HL-60 (cell line): ENCODE data around the gene LRRC7.

ENCODE experiments used
- GABPA ChIP-seq: IDR thresholded peaks from 2 replicates; pipeline ENCODE4 v1.6.1; 2012; ENCODE audit warnings: low read depth
- POLR2AphosphoS5 ChIP-seq: IDR thresholded peaks from 2 replicates; pipeline ENCODE4 v1.6.1; 2012; ENCODE audit warnings: low read depth
- SPI1 ChIP-seq: IDR thresholded peaks from 2 replicates; pipeline ENCODE4 v1.6.1; 2012; ENCODE audit warnings: low read depth, mild to moderate bottlenecking, borderline replicate concordance
- TF ChIP-seq, protein P1 (sequence below): IDR thresholded peaks from one replicate; pipeline ENCODE4 v1.5.1; 2011; ENCODE audit warnings: low read length, control low read depth, inconsistent platforms; ENCODE audit not compliant: insufficient read depth
- TF ChIP-seq, protein P2 (sequence below): IDR thresholded peaks from 2 replicates; pipeline ENCODE4 v1.6.1; 2012; ENCODE audit warnings: low read depth; ENCODE audit not compliant: insufficient replicate concordance

DNA sequence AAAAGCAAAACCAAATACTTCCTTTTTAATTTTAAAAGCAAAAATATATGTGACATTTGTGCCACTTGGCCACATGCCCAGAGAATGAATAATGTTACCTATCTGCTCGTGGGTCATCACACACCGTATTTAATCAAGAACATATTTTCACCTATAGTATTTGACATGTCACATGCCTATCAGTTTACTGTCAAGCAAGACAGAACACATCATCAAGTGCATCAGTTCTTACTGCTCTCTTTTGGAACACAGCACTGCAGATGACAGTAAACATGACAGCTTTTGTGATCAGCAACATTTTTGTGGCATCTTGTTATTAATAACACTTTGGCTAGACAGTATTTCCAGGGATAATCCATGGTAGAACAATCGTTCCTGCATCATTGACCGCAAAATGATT, 134.4 kb downstream of the LRRC7 start:
- TF ChIP-seq, protein P1, sequence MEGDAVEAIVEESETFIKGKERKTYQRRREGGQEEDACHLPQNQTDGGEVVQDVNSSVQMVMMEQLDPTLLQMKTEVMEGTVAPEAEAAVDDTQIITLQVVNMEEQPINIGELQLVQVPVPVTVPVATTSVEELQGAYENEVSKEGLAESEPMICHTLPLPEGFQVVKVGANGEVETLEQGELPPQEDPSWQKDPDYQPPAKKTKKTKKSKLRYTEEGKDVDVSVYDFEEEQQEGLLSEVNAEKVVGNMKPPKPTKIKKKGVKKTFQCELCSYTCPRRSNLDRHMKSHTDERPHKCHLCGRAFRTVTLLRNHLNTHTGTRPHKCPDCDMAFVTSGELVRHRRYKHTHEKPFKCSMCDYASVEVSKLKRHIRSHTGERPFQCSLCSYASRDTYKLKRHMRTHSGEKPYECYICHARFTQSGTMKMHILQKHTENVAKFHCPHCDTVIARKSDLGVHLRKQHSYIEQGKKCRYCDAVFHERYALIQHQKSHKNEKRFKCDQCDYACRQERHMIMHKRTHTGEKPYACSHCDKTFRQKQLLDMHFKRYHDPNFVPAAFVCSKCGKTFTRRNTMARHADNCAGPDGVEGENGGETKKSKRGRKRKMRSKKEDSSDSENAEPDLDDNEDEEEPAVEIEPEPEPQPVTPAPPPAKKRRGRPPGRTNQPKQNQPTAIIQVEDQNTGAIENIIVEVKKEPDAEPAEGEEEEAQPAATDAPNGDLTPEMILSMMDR, result no peak
- no peak for TF ChIP-seq GABPA
- TF ChIP-seq, protein P2, sequence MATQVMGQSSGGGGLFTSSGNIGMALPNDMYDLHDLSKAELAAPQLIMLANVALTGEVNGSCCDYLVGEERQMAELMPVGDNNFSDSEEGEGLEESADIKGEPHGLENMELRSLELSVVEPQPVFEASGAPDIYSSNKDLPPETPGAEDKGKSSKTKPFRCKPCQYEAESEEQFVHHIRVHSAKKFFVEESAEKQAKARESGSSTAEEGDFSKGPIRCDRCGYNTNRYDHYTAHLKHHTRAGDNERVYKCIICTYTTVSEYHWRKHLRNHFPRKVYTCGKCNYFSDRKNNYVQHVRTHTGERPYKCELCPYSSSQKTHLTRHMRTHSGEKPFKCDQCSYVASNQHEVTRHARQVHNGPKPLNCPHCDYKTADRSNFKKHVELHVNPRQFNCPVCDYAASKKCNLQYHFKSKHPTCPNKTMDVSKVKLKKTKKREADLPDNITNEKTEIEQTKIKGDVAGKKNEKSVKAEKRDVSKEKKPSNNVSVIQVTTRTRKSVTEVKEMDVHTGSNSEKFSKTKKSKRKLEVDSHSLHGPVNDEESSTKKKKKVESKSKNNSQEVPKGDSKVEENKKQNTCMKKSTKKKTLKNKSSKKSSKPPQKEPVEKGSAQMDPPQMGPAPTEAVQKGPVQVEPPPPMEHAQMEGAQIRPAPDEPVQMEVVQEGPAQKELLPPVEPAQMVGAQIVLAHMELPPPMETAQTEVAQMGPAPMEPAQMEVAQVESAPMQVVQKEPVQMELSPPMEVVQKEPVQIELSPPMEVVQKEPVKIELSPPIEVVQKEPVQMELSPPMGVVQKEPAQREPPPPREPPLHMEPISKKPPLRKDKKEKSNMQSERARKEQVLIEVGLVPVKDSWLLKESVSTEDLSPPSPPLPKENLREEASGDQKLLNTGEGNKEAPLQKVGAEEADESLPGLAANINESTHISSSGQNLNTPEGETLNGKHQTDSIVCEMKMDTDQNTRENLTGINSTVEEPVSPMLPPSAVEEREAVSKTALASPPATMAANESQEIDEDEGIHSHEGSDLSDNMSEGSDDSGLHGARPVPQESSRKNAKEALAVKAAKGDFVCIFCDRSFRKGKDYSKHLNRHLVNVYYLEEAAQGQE, result no peak
- no peak for TF ChIP-seq POLR2AphosphoS5
- no peak for TF ChIP-seq SPI1
